Thyroid gland (tissue), 4 donors: Measurements from ENCODE around the gene PLCD1. TPM values are rescaled to one million over a fixed set of nuclear protein-coding genes. Genes with fewer than 3 reads are reported as not detected.

Experiments
- DNase-seq, 2 donors: peaks; one replicate each; pipeline ENCODE4 v3.0.0-alpha.2; 2019
- H3K27ac ChIP-seq, 3 donors: fragments of 200-600 bp; sonication (generic); 1 replicate in 2 of 3; 2 replicates in 1 of 3; pipeline ENCODE4 v1.5.1; 2016 to 2019; ENCODE audit warnings: mild to moderate bottlenecking in 1 of 3, moderate library complexity in 1 of 3
- H3K27me3 ChIP-seq: fragments of 200-600 bp; sonication (generic); one replicate; pipeline ENCODE4 v1.5.1; 2019
- H3K36me3 ChIP-seq, 2 donors: fragments of 200-600 bp; sonication (generic); one replicate each; pipeline ENCODE4 v1.5.1; 2016 to 2019
- H3K4me1 ChIP-seq, 2 donors: fragments of 200-600 bp; sonication (generic); one replicate each; pipeline ENCODE4 v1.5.1; 2017 to 2019
- H3K4me3 ChIP-seq, 3 donors: fragments of 200-600 bp; sonication (generic); replicated peaks in 1 of 3; 1 replicate in 2 of 3; 2 replicates in 1 of 3; pipeline ENCODE4 v1.5.1; 2016; ENCODE audit warnings: mild to moderate bottlenecking in 1 of 3
- H3K9me3 ChIP-seq: fragments of 200-600 bp; sonication (generic); one replicate; pipeline ENCODE4 v1.5.1; 2017
- POLR2A ChIP-seq, 2 donors: fragments of 450-650 bp; IDR thresholded peaks; one replicate each; pipeline ENCODE4 v1.6.1; 2017; ENCODE audit warnings: antibody characterized with exemption in 2 of 2, mild to moderate bottlenecking in 2 of 2, moderate library complexity in 1 of 2
- WGBS, 2 donors: methylation state at CpG; one replicate each; pipeline ENCODE4 v1.1.5; 2017; 5-methylcytosine and 5-hydroxymethylcytosine counted together
- intact Hi-C: fragments of 100-400 bp; cut with DNase I; formaldehyde crosslinking; loops from one replicate; pipeline ENCODE4 v1.15.1; 2023
- total RNA-seq, 4 donors: library from RNA; depleted of rRNA; stranded (reverse); fragments of >200 nt; gene quantifications; one replicate each; pipeline ENCODE4 v1.2.3, GENCODE V29; 2016
- TF ChIP-seq, protein P1 (sequence below), 6 experiments: fragments of 200-600 bp in 3 of 6; fragments of 450-650 bp in 3 of 6; sonication (generic) in 3 of 6; IDR thresholded peaks; one replicate each; pipeline ENCODE4 v1.5.1; 2016 to 2019; ENCODE audit warnings: antibody characterized with exemption in 6 of 6, mild to moderate bottlenecking in 2 of 6, inconsistent platforms in 1 of 6, moderate library complexity in 1 of 6

The PLCD1 gene
- total RNA-seq, 4 donors from 2014 or later: 13.8 to 19.9 (median 16.0) TPM

DNA sequence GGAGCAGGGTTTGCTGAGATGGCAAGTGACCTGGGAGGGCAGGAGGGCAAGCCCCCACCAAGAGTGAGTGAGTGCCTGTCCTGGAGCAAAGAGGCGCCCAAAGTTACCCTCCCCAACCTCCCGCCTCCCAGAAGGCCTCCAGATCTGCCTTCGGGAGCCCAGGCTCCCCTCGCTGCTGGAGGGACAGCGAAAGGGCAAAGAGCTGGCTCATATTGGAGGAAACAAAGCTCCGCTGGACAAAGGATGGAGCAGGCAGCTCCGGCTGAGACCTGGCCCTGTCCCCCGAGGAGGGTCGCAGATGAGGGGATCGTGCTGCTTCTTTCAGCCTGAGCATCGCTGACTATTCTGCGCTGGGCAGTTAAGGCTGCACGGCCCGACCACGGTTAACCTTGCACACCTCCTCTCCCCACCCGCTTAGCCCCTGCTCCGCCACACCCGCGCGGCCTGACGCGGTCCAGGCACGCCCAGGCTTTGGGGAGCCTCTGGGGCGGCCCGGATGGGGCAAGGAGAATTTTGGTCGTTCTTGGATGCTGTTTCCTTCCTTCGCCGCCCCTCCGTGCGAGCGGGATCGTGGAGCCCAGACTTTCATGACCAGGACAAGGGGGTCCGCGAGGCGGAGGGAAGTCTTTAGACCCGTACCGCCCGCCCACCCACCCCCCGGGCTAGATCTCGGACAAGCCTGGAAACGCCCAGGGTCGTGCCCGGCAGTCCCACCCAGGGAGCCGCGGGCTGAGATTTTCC is 651 bp downstream of the PLCD1 start:
- peak overlapping the region in 1 of 3 donors; percentile 57 for H3K4me3 ChIP-seq
- H3K36me3 ChIP-seq: no peaks in the 10 kb centered on the region
- intact Hi-C loops: no loop called here
- no peaks in the 10 kb centered on the region for H3K9me3 ChIP-seq
- peaks cover 36% of the 10 kb centered on the region in 2 donors for H3K4me1 ChIP-seq
- 16 to 28% methylated on average over 23 to 37 of the region's 45 CpGs for WGBS, 2 donors
- TF ChIP-seq POLR2A (IDR thresholded peaks at IDR 0.05): no peak
- TF ChIP-seq, protein P1, sequence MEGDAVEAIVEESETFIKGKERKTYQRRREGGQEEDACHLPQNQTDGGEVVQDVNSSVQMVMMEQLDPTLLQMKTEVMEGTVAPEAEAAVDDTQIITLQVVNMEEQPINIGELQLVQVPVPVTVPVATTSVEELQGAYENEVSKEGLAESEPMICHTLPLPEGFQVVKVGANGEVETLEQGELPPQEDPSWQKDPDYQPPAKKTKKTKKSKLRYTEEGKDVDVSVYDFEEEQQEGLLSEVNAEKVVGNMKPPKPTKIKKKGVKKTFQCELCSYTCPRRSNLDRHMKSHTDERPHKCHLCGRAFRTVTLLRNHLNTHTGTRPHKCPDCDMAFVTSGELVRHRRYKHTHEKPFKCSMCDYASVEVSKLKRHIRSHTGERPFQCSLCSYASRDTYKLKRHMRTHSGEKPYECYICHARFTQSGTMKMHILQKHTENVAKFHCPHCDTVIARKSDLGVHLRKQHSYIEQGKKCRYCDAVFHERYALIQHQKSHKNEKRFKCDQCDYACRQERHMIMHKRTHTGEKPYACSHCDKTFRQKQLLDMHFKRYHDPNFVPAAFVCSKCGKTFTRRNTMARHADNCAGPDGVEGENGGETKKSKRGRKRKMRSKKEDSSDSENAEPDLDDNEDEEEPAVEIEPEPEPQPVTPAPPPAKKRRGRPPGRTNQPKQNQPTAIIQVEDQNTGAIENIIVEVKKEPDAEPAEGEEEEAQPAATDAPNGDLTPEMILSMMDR (IDR thresholded peaks at IDR 0.05): no peak
- no peaks in the 10 kb centered on the region for H3K27me3 ChIP-seq
- peak overlapping the region; percentile 5 to 94 (median 81) for H3K27ac ChIP-seq
- peak in 1 of 2 donors; percentile 26 for DNase-seq

DNA sequence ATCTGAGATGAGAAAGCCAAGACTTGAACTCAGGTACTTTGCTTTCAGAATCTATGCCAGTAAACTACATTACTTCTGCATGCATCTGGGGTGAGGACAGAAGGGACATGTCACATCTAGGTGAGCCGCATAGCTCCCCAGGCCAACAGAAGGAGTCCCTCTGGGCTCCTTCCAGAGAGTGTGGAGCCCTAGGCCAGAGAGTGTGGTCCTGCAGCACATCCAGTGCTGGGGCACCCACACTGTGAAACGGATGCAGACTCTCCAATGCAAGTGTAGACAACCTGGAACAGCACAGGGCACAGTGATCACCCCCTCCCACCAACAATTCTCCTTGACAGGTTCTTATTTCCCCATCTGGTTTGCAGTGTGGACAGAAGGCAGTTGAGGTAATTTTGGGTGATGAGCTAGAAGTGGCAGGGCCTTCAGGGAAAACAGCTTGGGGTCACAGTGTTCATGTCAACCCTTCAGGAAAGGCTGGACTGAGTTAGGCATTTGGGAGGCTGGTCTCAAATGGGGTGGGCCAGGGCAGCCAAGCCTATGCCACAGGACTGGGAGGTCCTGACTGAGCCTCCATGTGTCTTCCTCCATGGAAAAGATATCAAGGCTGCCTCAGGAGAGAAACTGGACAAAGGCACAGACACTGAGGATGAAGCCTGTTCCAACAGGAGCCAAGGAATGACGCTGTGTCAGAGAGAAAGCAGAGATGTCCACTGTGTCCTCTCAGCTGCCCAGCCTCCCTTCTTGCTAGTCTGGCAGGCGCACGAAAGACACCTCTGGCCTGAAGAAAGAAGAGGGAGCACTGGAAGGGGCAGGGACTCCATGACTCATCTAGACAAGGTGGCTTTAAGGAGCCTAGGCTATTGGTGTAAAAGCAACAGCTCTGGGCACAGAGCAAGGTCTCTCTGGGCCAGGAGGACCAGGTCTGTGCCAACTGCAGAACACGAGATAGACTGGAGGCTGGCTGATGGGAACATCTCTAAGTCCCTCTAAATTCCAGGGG is 1.7 kb downstream of the PLCD1 start:
- Histone ChIP-seq H3K4me1 (peaks cover 39 to 42% of the 10 kb centered on the region in 2 donors), H3K9me3 (no peaks in the 10 kb centered on the region), H3K4me3 (no peak overlapping the region), H3K36me3 (no peaks in the 10 kb centered on the region), H3K27ac (peak overlapping the region in 2 of 3 donors; percentile 81 to 94), H3K27me3 (no peaks in the 10 kb centered on the region)
- intact Hi-C loops: no loop called here
- 88 to 92% methylated on average over 6 of the region's 6 CpGs for WGBS, 2 donors
- DNase-seq: no peak
- TF ChIP-seq POLR2A (IDR thresholded peaks at IDR 0.05): no peak
- TF ChIP-seq, protein P1 (IDR thresholded peaks at IDR 0.05): no peak

DNA sequence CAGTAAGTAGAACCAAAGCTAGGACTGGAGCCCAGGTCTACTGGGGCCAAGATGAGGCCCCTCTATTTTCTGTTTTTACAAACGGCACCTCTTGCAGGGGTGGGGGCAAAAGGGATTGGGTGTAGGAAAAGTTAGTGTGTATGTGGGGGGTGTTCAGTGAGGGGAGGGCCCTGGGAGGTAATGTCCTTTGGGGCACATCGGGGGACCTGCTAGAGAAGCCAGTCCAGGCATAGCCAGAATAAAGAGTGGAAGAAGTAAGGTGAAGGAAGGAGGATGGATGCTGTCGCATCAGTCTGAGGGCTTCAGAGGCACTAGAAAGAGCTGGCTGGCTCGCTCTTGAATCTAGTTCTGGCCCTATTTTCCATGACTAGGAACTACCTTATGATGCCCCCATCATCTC is 2.6 kb downstream of the PLCD1 start:
- TF ChIP-seq, protein P1 (IDR thresholded peaks at IDR 0.05): no peak
- TF ChIP-seq POLR2A (IDR thresholded peaks at IDR 0.05): no peak
- intact Hi-C loops: no loop called here
- Histone ChIP-seq H3K27me3 (no peaks in the 10 kb centered on the region), H3K36me3 (no peaks in the 10 kb centered on the region), H3K9me3 (no peaks in the 10 kb centered on the region), H3K4me1 (peaks cover 38 to 42% of the 10 kb centered on the region in 2 donors), H3K4me3 (no peak overlapping the region), H3K27ac (no peak overlapping the region)
- WGBS, 2 donors: 85 to 94% methylated on average over 4 of the region's 4 CpGs
- no peak for DNase-seq

- H3K4me1 ChIP-seq: peaks cover 17% of the 10 kb centered on the region in 2 donors
- no peak overlapping the region for H3K27ac ChIP-seq
- peaks cover 3 to 4% of the 10 kb centered on the region in 2 donors for H3K36me3 ChIP-seq
- intact Hi-C loops: no loop called here
- no peaks in the 10 kb centered on the region for H3K27me3 ChIP-seq
- peak overlapping the region in 1 of 3 donors; percentile 56 for H3K4me3 ChIP-seq
- no peak for DNase-seq
- no peak for TF ChIP-seq POLR2A (IDR thresholded peaks at IDR 0.05)
- TF ChIP-seq, protein P1 (IDR thresholded peaks at IDR 0.05): no peak
- 92 to 93% methylated on average over 6 of the region's 6 CpGs for WGBS, 2 donors
- H3K9me3 ChIP-seq: no peaks in the 10 kb centered on the region
Observed at GRCh38 chr3:38022896-38023709, 6.3 kb downstream of the PLCD1 start.
